Brain microvascular endothelial cell (primary cell): Measurements from ENCODE around the gene RFC3.

ENCODE experiments used
- DNase-seq: peaks from one replicate; pipeline ENCODE4 v3.0.0-alpha.2; 2020
- H3K27ac ChIP-seq: fragments of 250-450 bp; sonication (Bioruptor Pico); 2 replicates; pipeline ENCODE4 v1.5.1; 2020; ENCODE audit warnings: mild to moderate bottlenecking, moderate library complexity
- H3K27me3 ChIP-seq: fragments of 250-450 bp; sonication (Bioruptor Pico); replicated peaks from 2 replicates; pipeline ENCODE4 v1.5.1; 2020; ENCODE audit warnings: mild to moderate bottlenecking
- H3K36me3 ChIP-seq: fragments of 250-450 bp; sonication (Bioruptor Pico); replicated peaks from 2 replicates; pipeline ENCODE4 v1.5.1; 2020; ENCODE audit warnings: mild to moderate bottlenecking
- H3K4me3 ChIP-seq: 2 replicates; pipeline ENCODE4 v1.5.1; 2011; ENCODE audit warnings: low read depth, mild to moderate bottlenecking, control low read depth, low read length, moderate library complexity
- CTCF ChIP-seq: IDR thresholded peaks from 2 replicates; pipeline ENCODE4 v1.5.1; 2011; ENCODE audit warnings: low read depth, mild to moderate bottlenecking, moderate library complexity, low read length, control low read depth, inconsistent platforms; ENCODE audit errors: missing control alignments
- in situ Hi-C: cut with HindIII; loops from 2 replicates; pipeline ENCODE4 v1.10.0; 2017; ENCODE audit warnings: low sequenced_read_pairs, low pct_ligation_motif_present

RFC3 gene

GRCh38 chr13:33817901-33818706, at the start of gene RFC3:
Gene RFC3 (plus strand): TSS chr13:33818149. CDS start chr13:33818179, 30 bp downstream.
- H3K27me3 ChIP-seq = no peaks in the 10 kb centered on the region
- in situ Hi-C loops = no loop called here
- TF ChIP-seq CTCF = no peak
- peak; percentile 96 for DNase-seq
- H3K36me3 ChIP-seq = no peaks in the 10 kb centered on the region
- peak within 1 kb of the TSS; percentile 79 for H3K4me3 ChIP-seq
- peak within 1 kb of the TSS; percentile 72 for H3K27ac ChIP-seq

- Histone ChIP-seq H3K27me3 (no peaks in the 10 kb centered on the region), H3K4me3 (no peak overlapping the region), H3K36me3 (no peaks in the 10 kb centered on the region), H3K27ac (no peak overlapping the region)
- in situ Hi-C loops = no loop called here
- no peak for DNase-seq
- no peak for TF ChIP-seq CTCF
These were observed 46.7 kb upstream of the RFC3 start for GRCh38 chr13:33771296-33771695.

GRCh38 chr13:33773790-33774462, 44.0 kb upstream of the RFC3 start:
- Histone ChIP-seq H3K27ac (no peak overlapping the region), H3K27me3 (no peaks in the 10 kb centered on the region), H3K36me3 (no peaks in the 10 kb centered on the region), H3K4me3 (no peak overlapping the region)
- no peak for TF ChIP-seq CTCF
- in situ Hi-C loops = no loop called here
- no peak for DNase-seq

- H3K4me3 ChIP-seq = no peak overlapping the region
- no peak for DNase-seq
- H3K27ac ChIP-seq = no peak overlapping the region
- no peaks in the 10 kb centered on the region for H3K27me3 ChIP-seq
- H3K36me3 ChIP-seq = no peaks in the 10 kb centered on the region
- in situ Hi-C loops = no loop called here
- no peak for TF ChIP-seq CTCF
These were observed 42.4 kb upstream of the RFC3 start for GRCh38 chr13:33775339-33776108.

GRCh38 chr13:33776239-33776881, 41.6 kb upstream of the RFC3 start:
- DNase-seq = no peak
- H3K27ac ChIP-seq = no peak overlapping the region
- H3K36me3 ChIP-seq = no peaks in the 10 kb centered on the region
- TF ChIP-seq CTCF = no peak
- no peaks in the 10 kb centered on the region for H3K27me3 ChIP-seq
- no peak overlapping the region for H3K4me3 ChIP-seq
- in situ Hi-C loops = no loop called here
